Astrocyte of the cerebellum (primary cell): ENCODE results near the gene EHMT2.
"Not testable (repeated sequence)": the region's sequence is repeated elsewhere in the genome, so short reads cannot be mapped to it uniquely, and the experiment has no call there.

Experiments used
- DNase-seq: peaks from one replicate; pipeline ENCODE4 v3.0.0-alpha.2; 2011; ENCODE audit warnings: low read depth
- H3K4me3 ChIP-seq: 2 replicates; pipeline ENCODE4 v1.5.1; 2011; ENCODE audit warnings: mild to moderate bottlenecking, low read depth, low read length, moderate library complexity
- CTCF ChIP-seq: IDR thresholded peaks from 2 replicates; pipeline ENCODE4 v1.5.1; 2012; ENCODE audit warnings: low read length, low read depth, moderate library complexity, mild to moderate bottlenecking; ENCODE audit errors: missing control alignments
- in situ Hi-C: cut with HindIII; loops from 2 replicates; pipeline ENCODE4 v1.10.0; 2017; ENCODE audit warnings: low sequenced_read_pairs

The EHMT2 gene

GRCh38 chr6:31864818-31865204 is 32.7 kb downstream of the EHMT2 start:
- no peak overlapping the region for H3K4me3 ChIP-seq
- no peak for DNase-seq
- TF ChIP-seq CTCF, result no peak
- in situ Hi-C loops, result no loop called here

DNA sequence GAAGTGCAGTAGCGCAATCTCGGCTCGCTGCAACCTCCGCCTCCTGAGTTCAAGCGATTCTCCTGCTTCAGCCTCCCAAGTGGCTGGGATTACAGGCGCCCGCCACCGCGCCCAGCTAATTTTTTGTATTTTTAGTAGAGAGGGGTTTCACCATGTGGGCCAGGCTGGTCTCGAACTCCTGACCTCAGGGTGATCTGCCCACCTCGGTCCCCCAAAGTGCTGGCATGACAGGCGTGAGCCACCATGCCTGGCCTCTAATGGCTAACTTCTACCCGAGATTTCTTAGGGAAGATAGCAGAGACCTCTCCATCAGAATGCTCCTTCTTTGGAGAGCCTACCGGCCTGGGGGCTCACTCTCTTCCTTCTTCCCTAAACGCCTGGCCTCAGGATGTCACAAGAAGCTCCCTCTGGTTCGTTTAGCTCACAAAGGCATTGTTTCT is 33.4 kb downstream of the EHMT2 start:
- in situ Hi-C loops, DNase-seq: not testable (repeated sequence)
- peak overlapping the region; percentile 96 for H3K4me3 ChIP-seq

GRCh38 chr6:31862344-31863235 is 34.9 kb downstream of the EHMT2 start, which contains the start of gene NEU1:
Gene NEU1 (minus strand): TSS chr6:31862821. CDS start chr6:31862776, 45 bp downstream.
- in situ Hi-C loops, result no loop called here
- peak within 1 kb of the TSS; percentile 96 for H3K4me3 ChIP-seq
- DNase-seq, result peak; percentile 100
- no peak for TF ChIP-seq CTCF

- in situ Hi-C loops, result no loop called here
- no peak for TF ChIP-seq CTCF
- DNase-seq, result no peak
- H3K4me3 ChIP-seq, result peak overlapping the region; percentile 96
Observed at GRCh38 chr6:31861919-31862343, 35.6 kb downstream of the EHMT2 start.

DNA sequence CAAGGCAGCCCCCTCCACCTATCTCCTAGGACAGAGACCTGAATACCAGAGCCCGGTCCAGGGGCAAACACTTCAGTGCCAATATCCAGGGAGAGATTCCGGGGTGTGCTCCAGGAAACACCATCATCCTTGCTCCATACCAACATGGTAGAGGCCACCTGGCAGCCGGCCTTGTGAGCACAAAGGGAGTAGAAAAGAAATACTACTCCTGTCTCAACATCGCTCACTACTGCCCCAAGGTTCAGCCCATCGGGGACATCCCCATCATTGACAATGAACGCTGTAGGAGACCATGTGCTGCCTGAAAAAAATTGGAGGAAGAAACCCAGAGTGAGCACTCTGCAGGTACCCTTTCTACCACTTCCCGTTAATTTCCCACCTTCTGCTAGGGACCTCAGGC is 36.3 kb downstream of the EHMT2 start:
- H3K4me3 ChIP-seq, result no peak overlapping the region
- no peak for DNase-seq
- in situ Hi-C loops, result no loop called here
- no peak for TF ChIP-seq CTCF

GRCh38 chr6:31860349-31860748 is 37.1 kb downstream of the EHMT2 start:
- DNase-seq, result no peak
- in situ Hi-C loops, result no loop called here
- TF ChIP-seq CTCF, result no peak
- no peak overlapping the region for H3K4me3 ChIP-seq

GRCh38 chr6:31859923-31860322 is 37.6 kb downstream of the EHMT2 start:
- in situ Hi-C loops, result no loop called here
- DNase-seq, result no peak
- TF ChIP-seq CTCF, result no peak
- H3K4me3 ChIP-seq, result no peak overlapping the region
